HL-60 (cell line): ENCODE data around the gene PRG2.

Experiments used
- DNase-seq, 2 experiments: peaks; one replicate each; pipeline ENCODE4 v3.0.0-alpha.2; 2010 to 2020; ENCODE audit warnings: low read depth in 1 of 2, low spot score in 1 of 2
- H3K27ac ChIP-seq: fragments of 250-450 bp; sonication (Bioruptor Pico); replicated peaks from 2 replicates; pipeline ENCODE4 v1.5.1; 2020; ENCODE audit warnings: mild to moderate bottlenecking, moderate library complexity
- H3K27me3 ChIP-seq: fragments of 250-450 bp; sonication (Bioruptor Pico); 2 replicates; pipeline ENCODE4 v1.5.1; 2021; ENCODE audit warnings: mild to moderate bottlenecking, moderate library complexity; ENCODE audit not compliant: insufficient read depth, poor library complexity, severe bottlenecking
- H3K4me3 ChIP-seq: replicated peaks from 2 replicates; pipeline ENCODE4 v1.5.1; 2011; ENCODE audit warnings: mild to moderate bottlenecking, control low read depth, low read length; ENCODE audit not compliant: insufficient read depth
- GABPA ChIP-seq: IDR thresholded peaks from 2 replicates; pipeline ENCODE4 v1.6.1; 2012; ENCODE audit warnings: low read depth
- POLR2AphosphoS5 ChIP-seq: IDR thresholded peaks from 2 replicates; pipeline ENCODE4 v1.6.1; 2012; ENCODE audit warnings: low read depth
- SPI1 ChIP-seq: IDR thresholded peaks from 2 replicates; pipeline ENCODE4 v1.6.1; 2012; ENCODE audit warnings: low read depth, mild to moderate bottlenecking, borderline replicate concordance
- long read RNA-seq: library from polyadenylated mRNA; unstranded; transcript quantifications from one replicate; pipeline ENCODE4 v2.0.0, GENCODE V29; 2020
- TF ChIP-seq, protein P1 (sequence below): IDR thresholded peaks from 2 replicates; pipeline ENCODE4 v1.6.1; 2012; ENCODE audit warnings: low read depth; ENCODE audit not compliant: insufficient replicate concordance
- TF ChIP-seq, protein P2 (sequence below): IDR thresholded peaks from one replicate; pipeline ENCODE4 v1.5.1; 2011; ENCODE audit warnings: low read length, control low read depth, inconsistent platforms; ENCODE audit not compliant: insufficient read depth

The PRG2 gene, protein sequence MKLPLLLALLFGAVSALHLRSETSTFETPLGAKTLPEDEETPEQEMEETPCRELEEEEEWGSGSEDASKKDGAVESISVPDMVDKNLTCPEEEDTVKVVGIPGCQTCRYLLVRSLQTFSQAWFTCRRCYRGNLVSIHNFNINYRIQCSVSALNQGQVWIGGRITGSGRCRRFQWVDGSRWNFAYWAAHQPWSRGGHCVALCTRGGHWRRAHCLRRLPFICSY
- long read RNA-seq, transcript PRG2-201 (6 exons, 1,424 nt): major isoform, 18 of 22 reads
- long read RNA-seq, partial matches to known transcripts: 0 of 22 reads
- long read RNA-seq, other reads (novel, unspliced or antisense): 2 of 22 reads

DNA sequence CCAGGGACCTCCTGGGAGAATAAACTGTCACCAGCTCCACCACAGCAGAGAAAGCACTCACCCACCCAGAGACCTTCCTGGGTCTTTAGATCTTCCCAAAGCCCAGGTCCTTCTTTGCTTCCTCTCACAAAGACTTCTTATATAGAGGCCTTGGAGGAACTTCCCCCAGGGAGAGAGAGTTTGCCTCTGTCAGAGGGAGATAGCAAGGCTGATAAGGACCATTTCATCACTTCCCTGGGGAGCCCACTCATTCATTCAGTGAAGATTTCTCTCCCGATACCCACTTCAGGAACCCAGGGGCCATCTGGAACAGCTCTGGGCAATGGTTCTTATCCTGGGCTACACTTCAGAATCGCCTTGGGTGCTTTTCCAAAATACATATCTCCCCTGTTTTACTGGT is at the start of gene PRG2:
Gene PRG2 (minus strand): TSS at position 116 of the 400 bp plus-strand sequence. CDS start 706 bp downstream, outside the sequence.
- TF ChIP-seq, protein P1, sequence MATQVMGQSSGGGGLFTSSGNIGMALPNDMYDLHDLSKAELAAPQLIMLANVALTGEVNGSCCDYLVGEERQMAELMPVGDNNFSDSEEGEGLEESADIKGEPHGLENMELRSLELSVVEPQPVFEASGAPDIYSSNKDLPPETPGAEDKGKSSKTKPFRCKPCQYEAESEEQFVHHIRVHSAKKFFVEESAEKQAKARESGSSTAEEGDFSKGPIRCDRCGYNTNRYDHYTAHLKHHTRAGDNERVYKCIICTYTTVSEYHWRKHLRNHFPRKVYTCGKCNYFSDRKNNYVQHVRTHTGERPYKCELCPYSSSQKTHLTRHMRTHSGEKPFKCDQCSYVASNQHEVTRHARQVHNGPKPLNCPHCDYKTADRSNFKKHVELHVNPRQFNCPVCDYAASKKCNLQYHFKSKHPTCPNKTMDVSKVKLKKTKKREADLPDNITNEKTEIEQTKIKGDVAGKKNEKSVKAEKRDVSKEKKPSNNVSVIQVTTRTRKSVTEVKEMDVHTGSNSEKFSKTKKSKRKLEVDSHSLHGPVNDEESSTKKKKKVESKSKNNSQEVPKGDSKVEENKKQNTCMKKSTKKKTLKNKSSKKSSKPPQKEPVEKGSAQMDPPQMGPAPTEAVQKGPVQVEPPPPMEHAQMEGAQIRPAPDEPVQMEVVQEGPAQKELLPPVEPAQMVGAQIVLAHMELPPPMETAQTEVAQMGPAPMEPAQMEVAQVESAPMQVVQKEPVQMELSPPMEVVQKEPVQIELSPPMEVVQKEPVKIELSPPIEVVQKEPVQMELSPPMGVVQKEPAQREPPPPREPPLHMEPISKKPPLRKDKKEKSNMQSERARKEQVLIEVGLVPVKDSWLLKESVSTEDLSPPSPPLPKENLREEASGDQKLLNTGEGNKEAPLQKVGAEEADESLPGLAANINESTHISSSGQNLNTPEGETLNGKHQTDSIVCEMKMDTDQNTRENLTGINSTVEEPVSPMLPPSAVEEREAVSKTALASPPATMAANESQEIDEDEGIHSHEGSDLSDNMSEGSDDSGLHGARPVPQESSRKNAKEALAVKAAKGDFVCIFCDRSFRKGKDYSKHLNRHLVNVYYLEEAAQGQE: no peak
- TF ChIP-seq SPI1 (peak; percentile 16; the same call in 1 of the 2 replicates), POLR2AphosphoS5 (no peak), GABPA (no peak)
- TF ChIP-seq, protein P2, sequence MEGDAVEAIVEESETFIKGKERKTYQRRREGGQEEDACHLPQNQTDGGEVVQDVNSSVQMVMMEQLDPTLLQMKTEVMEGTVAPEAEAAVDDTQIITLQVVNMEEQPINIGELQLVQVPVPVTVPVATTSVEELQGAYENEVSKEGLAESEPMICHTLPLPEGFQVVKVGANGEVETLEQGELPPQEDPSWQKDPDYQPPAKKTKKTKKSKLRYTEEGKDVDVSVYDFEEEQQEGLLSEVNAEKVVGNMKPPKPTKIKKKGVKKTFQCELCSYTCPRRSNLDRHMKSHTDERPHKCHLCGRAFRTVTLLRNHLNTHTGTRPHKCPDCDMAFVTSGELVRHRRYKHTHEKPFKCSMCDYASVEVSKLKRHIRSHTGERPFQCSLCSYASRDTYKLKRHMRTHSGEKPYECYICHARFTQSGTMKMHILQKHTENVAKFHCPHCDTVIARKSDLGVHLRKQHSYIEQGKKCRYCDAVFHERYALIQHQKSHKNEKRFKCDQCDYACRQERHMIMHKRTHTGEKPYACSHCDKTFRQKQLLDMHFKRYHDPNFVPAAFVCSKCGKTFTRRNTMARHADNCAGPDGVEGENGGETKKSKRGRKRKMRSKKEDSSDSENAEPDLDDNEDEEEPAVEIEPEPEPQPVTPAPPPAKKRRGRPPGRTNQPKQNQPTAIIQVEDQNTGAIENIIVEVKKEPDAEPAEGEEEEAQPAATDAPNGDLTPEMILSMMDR: no peak
- Histone ChIP-seq H3K27me3 (no peaks in the 10 kb centered on the region), H3K27ac (peak within 1 kb of the TSS; percentile 72), H3K4me3 (peak within 1 kb of the TSS; percentile 19)
- peak in 1 of 2 experiments; percentile 65 for DNase-seq

DNA sequence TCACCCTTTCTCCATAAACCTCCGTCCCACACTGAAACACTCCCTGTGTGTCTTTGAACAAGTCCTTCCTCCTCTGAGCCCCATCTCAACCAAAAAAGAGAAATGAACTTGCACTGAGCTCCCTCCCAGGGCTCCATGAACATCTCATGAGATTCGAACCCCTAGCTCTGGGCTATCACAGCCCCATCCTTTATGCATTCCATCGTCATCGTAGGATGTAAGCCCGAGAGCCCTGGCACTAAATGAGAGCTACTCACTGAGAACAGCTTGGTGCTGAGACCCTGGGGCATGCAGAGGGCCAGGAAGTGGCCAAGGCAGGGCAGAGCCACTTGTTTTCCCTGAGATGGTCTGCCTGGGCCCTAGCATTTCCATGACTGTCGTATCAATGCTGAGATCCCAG is 49.3 kb upstream of the PRG2 start:
- H3K27ac ChIP-seq: no peak overlapping the region
- no peak overlapping the region for H3K4me3 ChIP-seq
- TF ChIP-seq GABPA: no peak
- TF ChIP-seq SPI1: no peak
- no peak for TF ChIP-seq POLR2AphosphoS5
- TF ChIP-seq, protein P1: no peak
- TF ChIP-seq, protein P2: no peak
- no peaks in the 10 kb centered on the region for H3K27me3 ChIP-seq
- DNase-seq: no peak

DNA sequence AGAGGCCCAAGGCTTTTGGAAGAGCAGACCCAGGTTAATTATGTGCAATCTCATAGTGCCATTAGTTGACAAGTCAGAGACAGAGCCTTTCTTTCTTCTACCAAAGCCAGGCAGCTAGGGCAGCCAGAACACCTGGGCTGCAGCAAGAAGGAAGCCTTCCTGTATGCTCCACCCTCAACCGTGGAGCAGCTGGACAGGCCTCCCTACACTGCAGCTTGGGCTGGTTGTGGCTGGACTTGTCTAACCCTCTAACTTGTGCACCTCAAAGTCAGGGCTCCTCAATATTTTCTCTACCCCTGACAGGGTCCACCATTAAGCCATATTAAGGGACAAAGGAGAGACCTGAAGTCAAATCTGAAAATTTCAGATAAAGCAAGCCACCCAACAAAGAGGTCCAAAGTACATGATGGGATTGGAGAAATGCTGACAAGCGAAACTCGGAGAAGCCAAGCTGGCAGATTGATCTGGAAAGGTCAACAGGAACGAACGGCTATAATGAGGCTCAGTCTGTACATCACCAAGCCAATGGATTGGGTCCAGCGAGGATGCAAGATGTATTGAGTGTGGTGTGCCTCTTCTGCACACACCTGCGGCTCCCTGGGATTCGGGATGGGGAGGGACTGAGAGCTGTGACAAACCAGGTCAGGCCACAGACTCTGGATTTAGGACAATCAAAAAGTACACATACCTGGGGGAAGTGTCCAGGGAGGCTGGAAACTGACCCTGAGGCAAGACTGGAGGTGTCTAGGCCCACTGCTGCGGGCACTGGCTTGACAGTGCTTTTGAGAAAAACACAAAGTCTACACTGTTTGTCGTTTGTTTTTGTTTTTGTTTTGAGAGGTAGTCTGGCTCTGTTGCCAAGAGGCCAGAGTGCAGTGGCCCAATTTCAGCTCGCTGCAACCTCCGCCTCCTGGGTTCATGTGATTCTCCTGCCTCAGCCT is 48.2 kb upstream of the PRG2 start:
- no peaks in the 10 kb centered on the region for H3K27me3 ChIP-seq
- no peak overlapping the region for H3K27ac ChIP-seq
- TF ChIP-seq GABPA: no peak
- TF ChIP-seq SPI1: no peak
- TF ChIP-seq, protein P1: no peak
- TF ChIP-seq POLR2AphosphoS5: no peak
- TF ChIP-seq, protein P2: no peak
- no peak for DNase-seq
- no peak overlapping the region for H3K4me3 ChIP-seq
